CD4-positive, alpha-beta T cell treated with Interleukin-4 for 1 hour (primary cell): ENCODE data around the gene KLK14.

Experiments used
- DNase-seq, 2 donors: peaks; one replicate each; pipeline ENCODE4 v3.0.0-alpha.2; 2020 to 2022

KLK14 gene

GRCh38 chr19:51084505-51084904, 1.8 kb upstream of the KLK14 start:
- no peak for DNase-seq

DNA sequence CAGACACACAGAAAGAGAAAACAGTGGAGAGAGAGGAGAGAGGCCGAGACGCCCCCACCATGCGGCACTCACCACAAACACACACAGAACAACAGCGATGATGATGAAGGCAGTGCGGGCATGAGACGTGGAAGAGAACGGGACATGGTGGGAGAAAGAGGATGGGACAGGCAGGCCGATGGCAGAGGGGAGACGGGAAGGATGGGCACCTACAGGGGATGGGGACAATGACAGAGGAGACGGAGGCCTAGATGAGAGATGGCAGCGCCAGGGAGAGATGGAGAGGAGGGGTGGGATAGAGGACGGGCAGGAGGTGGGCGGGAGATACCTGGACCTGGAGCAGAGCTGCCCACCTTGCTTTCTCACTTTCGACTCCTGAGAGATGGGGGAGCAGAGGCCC, 1.1 kb upstream of the KLK14 start:
- no peak for DNase-seq

DNA sequence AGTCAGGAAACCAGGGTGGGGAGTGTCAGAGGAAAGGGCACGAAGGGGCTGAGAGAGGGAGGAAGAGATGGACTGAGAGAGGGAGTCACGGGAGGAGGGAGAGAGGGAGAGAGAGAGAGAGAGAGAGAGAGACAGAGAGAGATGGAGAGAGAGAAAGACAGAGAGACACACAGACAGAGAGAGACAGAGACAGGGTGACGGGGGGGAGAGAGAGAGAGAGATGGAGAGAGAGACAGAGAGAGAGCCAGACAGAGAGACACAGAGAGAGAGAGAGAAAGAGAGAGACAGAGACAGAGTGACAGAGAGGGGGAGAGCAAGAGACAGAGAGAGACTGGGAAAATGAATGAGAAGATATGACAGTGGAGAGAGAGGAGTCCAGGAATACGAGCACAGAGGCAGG, 494 bp upstream of the KLK14 start:
- no peak for DNase-seq

DNA sequence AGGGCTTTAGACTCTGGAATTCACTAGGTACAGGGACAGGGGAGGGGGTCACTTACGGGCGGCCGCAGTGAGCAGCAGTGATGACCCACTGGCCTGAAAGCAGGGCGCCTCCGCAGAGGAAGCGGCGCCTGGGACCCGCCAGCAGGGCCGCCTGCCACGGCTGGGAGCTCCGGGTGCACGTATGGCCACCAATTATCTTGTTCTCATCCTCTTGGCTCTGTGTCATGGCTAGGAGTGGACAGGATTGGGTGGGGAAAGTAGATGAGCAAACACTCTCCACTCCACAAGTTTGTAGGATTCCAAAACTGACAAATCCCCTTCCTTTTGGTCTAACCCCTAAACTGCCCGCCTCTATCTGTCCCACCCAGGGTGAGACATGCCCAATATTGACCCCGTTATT, 1.2 kb downstream of the KLK14 start:
- no peak for DNase-seq

GRCh38 chr19:51079481-51080110, 3.1 kb downstream of the KLK14 start:
- no peak for DNase-seq

GRCh38 chr19:51078731-51079130, 4.0 kb downstream of the KLK14 start:
- no peak for DNase-seq

GRCh38 chr19:51078104-51078503, 4.6 kb downstream of the KLK14 start:
- no peak for DNase-seq

GRCh38 chr19:51076631-51077213, 6.0 kb downstream of the KLK14 start:
- no peak for DNase-seq

- no peak for DNase-seq
These were observed 6.7 kb downstream of the KLK14 start for GRCh38 chr19:51075998-51076397.

GRCh38 chr19:51071095-51071405, 11.6 kb downstream of the KLK14 start:
- no peak for DNase-seq

DNA sequence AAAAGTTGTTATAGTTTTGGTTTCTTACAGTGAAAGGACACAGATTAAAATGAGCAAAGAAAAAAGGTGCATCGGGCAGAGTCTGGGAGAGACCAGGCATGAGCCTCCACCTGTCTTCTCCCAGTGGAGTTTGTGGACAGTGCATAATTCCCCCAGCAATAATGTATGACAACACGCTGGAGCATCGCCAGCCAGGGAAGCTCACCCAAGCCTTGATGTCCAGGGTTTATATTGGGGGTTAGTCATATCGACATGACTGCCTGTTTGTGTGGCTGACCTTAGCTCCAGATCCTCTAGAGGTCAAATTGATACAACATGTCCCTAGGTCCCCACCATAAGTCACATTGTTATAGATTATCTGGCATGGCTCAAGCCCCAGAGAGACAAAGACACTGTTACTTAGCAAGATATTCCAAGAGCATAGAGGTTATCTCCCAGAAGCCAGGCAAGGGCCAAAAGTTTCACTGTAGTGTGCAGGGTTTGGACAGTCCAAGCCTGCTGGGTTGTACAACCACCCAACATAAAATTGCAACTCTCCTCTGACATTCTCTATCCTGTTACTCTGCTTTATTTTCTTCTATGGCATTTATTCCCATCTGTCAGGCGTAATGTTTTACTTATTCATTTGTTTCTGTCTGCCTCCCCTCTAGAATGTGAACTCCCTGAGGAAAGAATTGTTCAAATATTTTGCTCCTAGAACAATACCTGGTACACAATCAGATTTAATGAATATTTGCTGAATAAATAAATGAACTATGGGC, 12.2 kb downstream of the KLK14 start:
- DNase-seq = no peak

DNA sequence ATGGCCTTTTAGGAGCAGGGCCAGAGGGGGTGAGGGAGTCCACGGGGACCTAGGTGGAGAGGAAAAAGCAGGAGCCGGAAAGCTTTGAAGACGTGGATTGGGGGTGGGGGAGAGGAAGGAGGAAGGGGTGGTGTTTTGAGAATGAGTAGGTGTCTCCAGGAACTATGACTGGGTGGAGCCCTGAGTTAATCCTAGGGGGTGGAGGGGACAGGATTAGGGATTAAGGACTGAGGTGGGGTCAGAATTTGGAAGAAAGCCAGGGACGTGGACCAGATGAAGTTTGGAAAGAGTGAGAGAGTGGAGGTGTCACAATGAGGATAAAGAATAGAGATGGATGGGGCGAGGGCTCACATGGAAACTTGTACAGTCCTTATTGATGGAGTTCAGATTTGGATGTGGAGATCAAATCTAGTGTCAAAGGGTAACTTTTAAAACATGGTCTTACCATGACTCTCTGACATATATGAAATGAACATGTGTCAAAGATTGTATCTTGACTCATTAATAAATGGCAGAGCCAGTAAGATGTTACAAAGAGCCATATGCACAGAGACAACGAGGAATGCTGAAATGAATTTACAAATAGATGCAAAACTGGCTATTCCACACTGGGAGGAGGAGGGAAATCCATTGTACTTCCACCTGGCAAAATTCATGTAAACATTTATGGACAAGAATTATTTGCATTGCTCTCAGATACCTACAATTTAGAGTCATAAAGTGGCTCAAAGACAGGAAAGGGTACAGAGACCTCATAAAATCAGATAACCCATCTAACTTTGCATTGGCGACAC, 16.1 kb downstream of the KLK14 start:
- no peak for DNase-seq

- DNase-seq = no peak
These were observed 17.3 kb downstream of the KLK14 start for GRCh38 chr19:51065221-51065960.

DNA sequence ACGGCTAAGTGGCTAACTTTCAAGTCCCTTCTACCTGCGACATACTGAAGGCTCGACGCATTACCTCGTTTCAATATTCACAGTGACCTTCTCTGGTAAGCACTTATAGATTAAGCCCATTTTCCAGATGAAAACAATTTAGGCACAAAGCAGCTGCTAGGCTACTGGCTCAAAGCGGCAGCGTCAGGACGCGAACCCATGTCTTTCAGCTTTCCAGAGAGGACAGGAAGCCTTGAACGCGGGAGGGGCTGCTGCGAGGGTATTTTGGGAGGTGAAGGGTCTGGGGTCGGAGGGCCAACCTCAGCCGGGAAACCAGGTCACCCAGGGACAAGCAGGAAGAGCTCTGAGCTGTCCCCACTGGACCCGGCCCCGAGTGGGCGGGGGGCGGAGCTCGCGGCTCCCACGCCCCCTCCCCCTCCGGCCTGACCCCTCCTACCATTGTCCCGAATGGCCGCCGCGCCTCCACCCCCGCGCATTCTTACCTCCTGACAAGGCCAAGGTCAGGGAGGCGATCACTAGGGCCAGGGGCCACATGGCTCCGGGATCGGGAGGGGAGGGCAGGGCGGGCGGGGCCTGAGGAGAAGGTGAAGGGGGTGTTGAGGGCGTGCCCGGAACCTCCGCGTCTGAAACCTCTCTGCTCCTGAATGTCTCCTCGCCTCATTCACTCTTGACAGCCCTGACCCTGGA, 18.0 kb downstream of the KLK14 start, which contains the start of gene KLK13:
TSS of gene KLK13 (minus strand) at position 559 of the 687 bp plus-strand sequence. CDS start at position 534, 25 bp downstream.
- no peak for DNase-seq

GRCh38 chr19:51063664-51064063, 19.0 kb downstream of the KLK14 start:
- no peak for DNase-seq

- no peak for DNase-seq
These were observed 21.7 kb downstream of the KLK14 start for GRCh38 chr19:51060973-51061372.

DNA sequence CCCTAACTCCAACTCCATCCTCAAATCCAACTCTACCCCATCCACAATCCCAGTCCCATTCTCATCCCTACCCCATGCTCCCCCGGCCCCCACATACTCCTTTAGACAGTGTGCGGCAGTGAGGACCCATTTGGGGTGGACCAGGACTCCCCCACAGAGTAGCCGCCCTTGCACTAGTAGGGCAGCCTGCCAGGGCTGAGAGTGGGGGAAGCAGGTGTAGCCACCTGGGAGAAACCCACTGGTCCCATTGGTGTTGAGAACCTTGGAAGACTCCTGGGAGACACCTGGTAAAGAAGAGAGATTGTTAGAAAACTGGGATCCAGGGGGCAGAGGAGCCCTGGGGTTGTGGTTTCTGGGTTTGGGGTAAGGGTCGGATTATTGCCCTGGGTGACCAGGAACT, 22.4 kb downstream of the KLK14 start:
- no peak for DNase-seq

GRCh38 chr19:51059715-51060114, 23.0 kb downstream of the KLK14 start:
- DNase-seq = no peak

GRCh38 chr19:51055866-51056265, 26.8 kb downstream of the KLK14 start:
- no peak for DNase-seq

DNA sequence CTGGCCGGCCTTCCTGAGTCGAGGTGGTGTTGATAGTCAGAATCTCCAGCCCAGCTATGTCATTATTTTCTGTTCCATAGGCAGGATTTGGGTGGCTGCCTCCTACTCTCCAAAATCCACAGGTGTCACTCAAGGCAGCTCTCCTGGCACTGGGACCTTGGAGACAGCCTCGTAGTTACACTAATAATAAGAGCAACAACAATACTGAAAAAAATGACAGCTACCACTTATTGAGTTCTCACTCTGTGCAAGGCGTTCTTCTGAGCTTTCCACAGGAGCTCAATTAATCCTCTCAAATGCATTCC, 35.7 kb downstream of the KLK14 start:
- no peak for DNase-seq

GRCh38 chr19:51044327-51044726, 38.4 kb downstream of the KLK14 start:
- DNase-seq = no peak

DNA sequence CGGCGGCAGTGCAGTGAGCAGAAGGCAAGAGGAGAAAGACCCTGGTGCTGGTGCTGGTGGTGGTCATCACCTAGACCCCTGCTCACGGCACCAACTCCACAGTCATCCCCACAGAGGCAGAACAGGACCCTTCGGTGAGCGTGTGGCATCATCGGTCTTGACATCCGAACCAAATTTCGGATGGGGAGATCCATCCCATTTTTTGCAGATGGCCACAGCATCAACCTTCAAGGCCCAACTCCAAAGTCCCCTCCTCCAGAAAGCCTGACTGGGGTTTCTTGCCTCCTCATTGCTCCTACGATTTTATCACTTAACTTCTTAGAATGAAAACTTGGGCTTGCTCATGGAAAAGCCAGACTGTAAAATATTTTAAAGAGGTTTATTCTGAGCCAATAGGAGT, 39.2 kb downstream of the KLK14 start:
- DNase-seq = no peak
